ENCODE data around the gene HHIP. TPM values are rescaled to one million over a fixed set of nuclear protein-coding genes. Genes with fewer than 3 reads are reported as not detected.

The HHIP gene
- total RNA-seq, 1 experiment from 2014 or later = 0.32 TPM

DNA sequence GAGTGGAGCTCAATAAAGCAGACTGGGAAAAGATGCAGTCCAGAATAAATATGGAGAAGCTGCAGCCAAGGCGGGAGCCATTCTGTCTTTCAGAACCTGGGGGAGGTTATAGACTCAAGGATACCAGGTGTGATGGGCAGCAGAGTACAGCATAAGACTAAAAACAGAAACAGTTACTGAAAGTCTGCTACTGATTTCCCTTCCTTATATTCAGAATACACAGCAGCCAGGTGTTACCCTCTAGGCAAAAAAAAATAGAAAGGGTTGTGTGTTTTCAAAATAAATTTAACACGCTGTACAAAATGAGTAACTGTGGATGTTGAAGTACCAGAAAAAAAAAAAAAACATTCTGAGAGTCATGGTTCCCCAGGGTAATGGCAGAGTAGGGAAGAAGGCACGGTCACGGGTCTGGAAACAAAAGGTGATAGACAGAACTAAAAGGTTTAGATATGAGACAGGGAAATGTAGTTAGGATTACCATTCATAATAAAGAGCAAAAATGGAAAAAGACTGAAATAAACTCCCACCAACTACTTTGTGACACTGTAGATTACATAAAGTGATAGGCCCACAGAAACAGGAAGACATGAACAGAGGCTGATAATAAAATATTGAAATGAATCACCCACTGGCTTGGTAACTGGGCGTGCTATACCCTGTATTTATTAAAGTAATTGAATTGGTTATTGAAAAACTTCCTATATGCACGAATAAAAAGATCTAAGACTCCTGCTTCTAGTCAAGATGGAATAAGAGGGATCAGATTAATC, 10.8 kb upstream of the HHIP start:
- Mint-ChIP-seq H3K9me3 (ENCODE audit: unreplicated experiment) (no peaks in the 10 kb centered on the region), H3K27ac (ENCODE audit: unreplicated experiment) (no peak overlapping the region), H3K36me3 (ENCODE audit: insufficient read depth, unreplicated experiment) (no peaks in the 10 kb centered on the region), H3K27me3 (ENCODE audit: insufficient read depth, unreplicated experiment) (peaks cover 20% of the 10 kb centered on the region), H3K4me1 (ENCODE audit: low read depth, unreplicated experiment) (no peaks in the 10 kb centered on the region), H3K4me3 (ENCODE audit: unreplicated experiment) (no peak overlapping the region)
- no TSS peak for BruUV-seq (replicated peaks)
- intact Hi-C loops (cut with micrococcal nuclease; ENCODE audit: unreplicated experiment) = no loop called here
- ChIA-PET CTCF (no interaction called here), POLR2A (no interaction called here)
- DNase-seq = no peak
- no peak overlapping the region for H3K4me3 ChIP-seq (ENCODE audit: low read depth, low read length)
- no peaks in the 10 kb centered on the region for H3K9me3 ChIP-seq
- no peaks in the 10 kb centered on the region for H3K4me1 ChIP-seq
- no peaks in the 10 kb centered on the region for H3K36me3 ChIP-seq (ENCODE audit: control insufficient read depth, insufficient read depth, low read length)
- TF ChIP-seq CTCF (IDR thresholded peaks at IDR 0.05; ENCODE audit: insufficient read depth in 1 of 2, low read depth in 1 of 2, low read length in 1 of 2, severe bottlenecking in 1 of 2, unreplicated experiment in 1 of 2) = no peak
- H3K27me3 ChIP-seq (replicated peaks; ENCODE audit: control insufficient read depth, insufficient read depth, low read length) = no peaks in the 10 kb centered on the region

DNA sequence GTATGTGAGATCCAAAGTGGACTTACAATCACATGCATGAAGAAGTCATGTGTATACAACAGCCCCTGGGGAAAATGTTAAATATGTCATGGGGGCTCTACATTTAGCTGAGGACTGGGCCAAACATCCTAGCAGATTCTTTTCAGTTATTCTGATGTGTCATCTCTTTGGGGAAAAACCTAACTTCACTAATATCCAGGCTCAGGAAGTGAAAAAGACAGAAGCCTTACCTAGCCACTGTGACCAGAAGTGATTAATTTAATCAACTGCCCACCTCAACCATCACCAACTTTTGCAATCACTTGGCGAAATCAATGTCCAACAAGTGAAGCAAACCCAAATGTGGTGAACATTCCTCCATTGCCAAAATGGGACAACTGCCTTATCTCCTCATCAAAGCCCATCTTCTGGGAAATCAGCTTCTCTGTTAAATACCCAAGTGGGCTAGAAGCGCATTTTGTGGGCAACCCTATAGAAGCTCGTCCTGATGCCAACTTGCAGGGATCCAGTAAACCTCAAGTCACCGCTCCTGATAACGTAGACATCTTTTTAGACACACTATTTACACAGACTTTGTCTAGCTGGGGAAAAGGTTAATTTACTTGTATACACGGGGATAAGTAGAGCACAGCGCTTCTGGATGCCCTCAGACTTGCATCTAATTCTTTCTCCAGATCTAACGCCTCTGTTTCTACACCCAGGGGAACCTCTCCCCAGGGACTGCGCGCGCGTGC, 1.4 kb upstream of the HHIP start:
- TF ChIP-seq CTCF (IDR thresholded peaks at IDR 0.05; ENCODE audit: insufficient read depth in 1 of 2, low read depth in 1 of 2, low read length in 1 of 2, severe bottlenecking in 1 of 2, unreplicated experiment in 1 of 2) = no peak
- intact Hi-C loops (cut with micrococcal nuclease; ENCODE audit: unreplicated experiment) = no loop called here
- CTCF ChIA-PET = interaction anchor here (0.7 kb wide), 1 partner anchor 414 kb away, joined by 3 read pairs; no protein-coding TSS in a partner anchor
- H3K4me3 ChIP-seq (ENCODE audit: low read depth, low read length) = no peak overlapping the region
- H3K27me3 Mint-ChIP-seq (ENCODE audit: insufficient read depth, unreplicated experiment) = peaks cover 21% of the 10 kb centered on the region
- H3K36me3 Mint-ChIP-seq (ENCODE audit: insufficient read depth, unreplicated experiment) = no peaks in the 10 kb centered on the region
- no TSS peak for BruUV-seq (replicated peaks)
- H3K4me1 ChIP-seq = no peaks in the 10 kb centered on the region
- no peak overlapping the region for H3K27ac Mint-ChIP-seq (ENCODE audit: unreplicated experiment)
- no peaks in the 10 kb centered on the region for H3K9me3 ChIP-seq
- H3K36me3 ChIP-seq (ENCODE audit: control insufficient read depth, insufficient read depth, low read length) = no peaks in the 10 kb centered on the region
- no peaks in the 10 kb centered on the region for H3K4me1 Mint-ChIP-seq (ENCODE audit: low read depth, unreplicated experiment)
- no peak for DNase-seq
- POLR2A ChIA-PET = no interaction called here
- H3K4me3 Mint-ChIP-seq (ENCODE audit: unreplicated experiment) = no peak overlapping the region
- no peaks in the 10 kb centered on the region for H3K27me3 ChIP-seq (replicated peaks; ENCODE audit: control insufficient read depth, insufficient read depth, low read length)
- no peaks in the 10 kb centered on the region for H3K9me3 Mint-ChIP-seq (ENCODE audit: unreplicated experiment)

- POLR2A ChIA-PET = no interaction called here
- no peaks in the 10 kb centered on the region for H3K36me3 ChIP-seq (ENCODE audit: control insufficient read depth, insufficient read depth, low read length)
- no peaks in the 10 kb centered on the region for H3K36me3 Mint-ChIP-seq (ENCODE audit: insufficient read depth, unreplicated experiment)
- no TSS peak for BruUV-seq (replicated peaks)
- no peaks in the 10 kb centered on the region for H3K4me1 ChIP-seq
- no peaks in the 10 kb centered on the region for H3K4me1 Mint-ChIP-seq (ENCODE audit: low read depth, unreplicated experiment)
- H3K9me3 Mint-ChIP-seq (ENCODE audit: unreplicated experiment) = no peaks in the 10 kb centered on the region
- no peak for TF ChIP-seq CTCF (IDR thresholded peaks at IDR 0.05; ENCODE audit: insufficient read depth in 1 of 2, low read depth in 1 of 2, low read length in 1 of 2, severe bottlenecking in 1 of 2, unreplicated experiment in 1 of 2)
- intact Hi-C loops (cut with micrococcal nuclease; ENCODE audit: unreplicated experiment) = no loop called here
- DNase-seq = no peak
- H3K4me3 Mint-ChIP-seq (ENCODE audit: unreplicated experiment) = no peak overlapping the region
- no peak overlapping the region for H3K4me3 ChIP-seq (ENCODE audit: low read depth, low read length)
- H3K27me3 ChIP-seq (replicated peaks; ENCODE audit: control insufficient read depth, insufficient read depth, low read length) = no peaks in the 10 kb centered on the region
- H3K27me3 Mint-ChIP-seq (ENCODE audit: insufficient read depth, unreplicated experiment) = peaks cover 19% of the 10 kb centered on the region
- H3K27ac Mint-ChIP-seq (ENCODE audit: unreplicated experiment) = no peak overlapping the region
- H3K9me3 ChIP-seq = no peaks in the 10 kb centered on the region
- CTCF ChIA-PET = interaction anchor here (0.7 kb wide), 1 partner anchor 414 kb away, joined by 3 read pairs; no protein-coding TSS in a partner anchor
Observed at GRCh38 chr4:144645102-144645630, 790 bp upstream of the HHIP start.
